Myometrial cell (primary cell): Measurements from ENCODE around the gene WBP11. TPM values are rescaled to one million over a fixed set of nuclear protein-coding genes. Genes with fewer than 3 reads are reported as not detected.

Source experiments
- total RNA-seq: library from RNA; depleted of rRNA; stranded (reverse); fragments of >200 nt; gene quantifications from 2 replicates; pipeline ENCODE4 v1.2.3, GENCODE V29; 2015

WBP11 gene
- 16.1 and 18.4 TPM in 2 replicates for total RNA-seq

GRCh38 chr12:14803011-14803829, at the start of gene WBP11, which contains the start of gene C12orf60:
WBP11 (minus strand) TSS chr12:14803478; CDS start chr12:14801383, 2,095 bp downstream.
C12orf60 (plus strand) TSS chr12:14803670; CDS start chr12:14822936, 19,266 bp downstream.

GRCh38 chr12:14843425-14843887, 40.2 kb upstream of the WBP11 start, which contains the start of gene ART4:
ART4 (minus strand) TSS chr12:14843526; CDS start chr12:14843113, 413 bp downstream.

GRCh38 chr12:14814014-14814413, 10.7 kb upstream of the WBP11 start, which contains the start of gene SMCO3:
SMCO3 (minus strand) TSS chr12:14814182; CDS start chr12:14806680, 7,502 bp downstream.

Other genes with a start within 250 kb of the WBP11 start
- gene PLBD1, start 235.6 kb downstream of the WBP11 start, total RNA-seq = 5.2 and 7.4 TPM in 2 replicates
- not detected in 2 replicates for gene GUCY2C, start 106.9 kb downstream of the WBP11 start, total RNA-seq
- gene C12orf60, start 192 bp upstream of the WBP11 start, total RNA-seq = 1.4 and 1.9 TPM in 2 replicates
- gene SMCO3, start 10.7 kb upstream of the WBP11 start, total RNA-seq = not detected in 2 replicates
- not detected in 2 replicates for gene ART4, start 40.0 kb upstream of the WBP11 start, total RNA-seq
- gene MGP, start 82.4 kb upstream of the WBP11 start, total RNA-seq = 11.2 and 12.8 TPM in 2 replicates
- gene ERP27, start 135.1 kb upstream of the WBP11 start, total RNA-seq = not detected in 2 replicates
- gene ARHGDIB, start 158.1 kb upstream of the WBP11 start, total RNA-seq = 17.3 and 26.9 TPM in 2 replicates
- not detected in 2 replicates for gene PDE6H, start 169.6 kb upstream of the WBP11 start, total RNA-seq